Measurements from ENCODE around the gene GABRB1.

The GABRB1 gene

GRCh38 chr4:47334652-47335051 is 303.3 kb downstream of the GABRB1 start:
- no peak overlapping the region for H3K4me3 ChIP-seq (ENCODE audit: low read depth, low read length)
- no peak for TF ChIP-seq CTCF (IDR thresholded peaks at IDR 0.05; ENCODE audit: borderline replicate concordance, insufficient read depth, low read depth, low read length)

GRCh38 chr4:47337893-47338292 is 306.5 kb downstream of the GABRB1 start:
- no peak overlapping the region for H3K4me3 ChIP-seq (ENCODE audit: low read depth, low read length)
- TF ChIP-seq CTCF (IDR thresholded peaks at IDR 0.05; ENCODE audit: borderline replicate concordance, insufficient read depth, low read depth, low read length), result no peak

- TF ChIP-seq CTCF (IDR thresholded peaks at IDR 0.05; ENCODE audit: borderline replicate concordance, insufficient read depth, low read depth, low read length), result no peak
- H3K4me3 ChIP-seq (ENCODE audit: low read depth, low read length), result no peak overlapping the region
These were observed 309.5 kb downstream of the GABRB1 start for GRCh38 chr4:47340914-47341313.

GRCh38 chr4:47342796-47343195 is 311.4 kb downstream of the GABRB1 start:
- TF ChIP-seq CTCF (IDR thresholded peaks at IDR 0.05; ENCODE audit: borderline replicate concordance, insufficient read depth, low read depth, low read length), result no peak
- no peak overlapping the region for H3K4me3 ChIP-seq (ENCODE audit: low read depth, low read length)

- no peak for TF ChIP-seq CTCF (IDR thresholded peaks at IDR 0.05; ENCODE audit: borderline replicate concordance, insufficient read depth, low read depth, low read length)
- H3K4me3 ChIP-seq (ENCODE audit: low read depth, low read length), result no peak overlapping the region
These were observed 318.0 kb downstream of the GABRB1 start for GRCh38 chr4:47349326-47349725.

GRCh38 chr4:47355568-47355967 is 324.2 kb downstream of the GABRB1 start:
- H3K4me3 ChIP-seq (ENCODE audit: low read depth, low read length), result no peak overlapping the region
- TF ChIP-seq CTCF (IDR thresholded peaks at IDR 0.05; ENCODE audit: borderline replicate concordance, insufficient read depth, low read depth, low read length), result no peak

- TF ChIP-seq CTCF (IDR thresholded peaks at IDR 0.05; ENCODE audit: borderline replicate concordance, insufficient read depth, low read depth, low read length), result no peak
- H3K4me3 ChIP-seq (ENCODE audit: low read depth, low read length), result no peak overlapping the region
These were observed 328.5 kb downstream of the GABRB1 start for GRCh38 chr4:47359891-47360290.

Measured in GM12875 (cell line).